ENCODE results near the gene LDLRAD3.

DNA sequence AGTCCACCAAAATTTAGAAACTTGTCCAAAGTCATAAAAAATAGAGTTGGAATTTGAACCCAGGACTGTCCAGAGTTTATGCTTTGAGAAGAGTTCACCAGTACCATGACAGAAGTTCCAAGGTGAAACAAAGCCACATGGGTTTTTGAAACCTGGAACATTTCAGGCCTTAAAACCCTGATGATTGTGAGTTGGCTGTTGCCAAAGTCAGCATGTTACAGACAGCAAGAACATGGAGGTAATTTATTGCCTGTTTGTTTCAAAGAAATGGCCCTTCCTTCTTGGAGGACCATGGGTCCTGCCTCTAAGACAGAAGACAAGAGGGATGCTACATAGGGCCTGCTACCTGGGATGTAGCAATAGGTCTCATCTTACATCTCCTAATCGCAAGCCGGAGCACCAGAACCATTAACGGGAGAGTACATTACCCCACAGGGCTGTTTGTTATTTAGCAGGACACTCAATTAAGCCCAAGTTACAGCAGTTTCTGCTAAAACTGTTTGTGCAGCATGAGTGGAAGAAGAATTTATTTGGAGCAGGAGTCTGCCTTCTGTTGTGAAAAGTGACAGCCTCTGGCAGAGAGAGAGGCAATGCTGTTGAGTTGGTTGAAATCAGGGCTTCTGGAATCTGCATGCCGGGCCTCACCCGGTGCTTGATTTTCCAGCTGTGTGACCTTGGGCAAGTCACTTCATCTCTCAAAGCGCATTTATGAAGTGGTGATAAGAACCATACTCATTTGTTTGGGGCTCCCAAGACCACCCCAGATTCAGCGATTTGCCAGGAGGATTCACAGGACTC, 136.2 kb downstream of the LDLRAD3 start:
- TF ChIP-seq, protein P1, sequence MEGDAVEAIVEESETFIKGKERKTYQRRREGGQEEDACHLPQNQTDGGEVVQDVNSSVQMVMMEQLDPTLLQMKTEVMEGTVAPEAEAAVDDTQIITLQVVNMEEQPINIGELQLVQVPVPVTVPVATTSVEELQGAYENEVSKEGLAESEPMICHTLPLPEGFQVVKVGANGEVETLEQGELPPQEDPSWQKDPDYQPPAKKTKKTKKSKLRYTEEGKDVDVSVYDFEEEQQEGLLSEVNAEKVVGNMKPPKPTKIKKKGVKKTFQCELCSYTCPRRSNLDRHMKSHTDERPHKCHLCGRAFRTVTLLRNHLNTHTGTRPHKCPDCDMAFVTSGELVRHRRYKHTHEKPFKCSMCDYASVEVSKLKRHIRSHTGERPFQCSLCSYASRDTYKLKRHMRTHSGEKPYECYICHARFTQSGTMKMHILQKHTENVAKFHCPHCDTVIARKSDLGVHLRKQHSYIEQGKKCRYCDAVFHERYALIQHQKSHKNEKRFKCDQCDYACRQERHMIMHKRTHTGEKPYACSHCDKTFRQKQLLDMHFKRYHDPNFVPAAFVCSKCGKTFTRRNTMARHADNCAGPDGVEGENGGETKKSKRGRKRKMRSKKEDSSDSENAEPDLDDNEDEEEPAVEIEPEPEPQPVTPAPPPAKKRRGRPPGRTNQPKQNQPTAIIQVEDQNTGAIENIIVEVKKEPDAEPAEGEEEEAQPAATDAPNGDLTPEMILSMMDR (IDR thresholded peaks at IDR 0.05): no peak
- TF ChIP-seq POLR2A (IDR thresholded peaks at IDR 0.05): no peak
- TF ChIP-seq EP300 (IDR thresholded peaks at IDR 0.05): no peak

All from ovary (tissue), 3 donors.